ENCODE data around the gene IFNL4. TPM values are rescaled to one million over a fixed set of nuclear protein-coding genes. Genes with fewer than 3 reads are reported as not detected.

IFNL4 gene
- total RNA-seq, 2 experiments from 2014 or later = not detected

DNA sequence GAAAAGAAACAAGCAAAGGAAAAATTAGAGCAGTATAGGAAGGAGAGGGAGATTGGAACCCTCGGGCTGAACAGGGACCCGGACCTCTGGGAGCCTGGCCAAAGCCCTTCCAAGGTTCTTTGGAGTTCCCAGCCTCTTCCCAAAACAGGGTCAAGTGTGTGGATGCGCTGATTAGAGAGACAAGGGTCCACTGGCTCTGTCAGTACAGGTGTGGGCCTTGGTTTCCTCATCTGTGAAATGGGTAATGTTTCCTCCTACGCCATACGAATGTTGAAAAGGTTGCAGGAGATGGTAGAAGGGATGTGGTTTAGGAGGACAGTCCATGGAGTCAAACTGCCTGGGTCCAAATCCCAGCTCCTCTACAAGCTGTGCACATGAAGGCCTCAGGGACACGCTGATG lies 42.5 kb downstream of the IFNL4 start:
- Mint-ChIP-seq H3K9me3 (ENCODE audit: low read depth) (no peaks in the 10 kb centered on the region), H3K36me3 (no peaks in the 10 kb centered on the region), H3K4me3 (no peak overlapping the region), H3K27ac (no peak overlapping the region), H3K27me3 (peaks cover 41% of the 10 kb centered on the region), H3K4me1 (no peaks in the 10 kb centered on the region)
- DNase-seq = no peak
- ATAC-seq = no peak
- CTCF ChIA-PET = interaction anchor here (1.4 to 1.5 kb wide), 2 partner anchors 84 to 130 kb away, joined by 3 to 4 read pairs; partner anchors contain the start of gene GMFG

DNA sequence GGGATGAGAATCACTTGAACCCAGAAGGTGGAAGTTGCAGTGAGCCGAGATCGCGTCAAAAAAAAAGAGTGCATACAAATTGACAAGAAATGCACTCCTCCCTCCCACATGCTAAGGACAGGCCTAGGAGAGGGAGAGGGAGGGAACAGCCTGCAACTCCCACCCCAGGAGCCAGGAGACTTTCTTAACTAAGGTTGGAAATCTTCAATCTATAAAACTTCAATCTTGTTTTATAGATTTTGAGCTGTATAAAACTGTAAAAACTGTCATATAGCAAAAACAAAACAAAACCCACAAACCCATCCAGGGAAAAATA lies 43.2 kb downstream of the IFNL4 start:
- CTCF ChIA-PET = interaction anchor here (1.4 kb wide), 1 partner anchor 130 kb away, joined by 3 read pairs; the partner anchor contains the start of gene GMFG
- Mint-ChIP-seq H3K9me3 (ENCODE audit: low read depth) (no peaks in the 10 kb centered on the region), H3K36me3 (no peaks in the 10 kb centered on the region), H3K4me3 (no peak overlapping the region), H3K27ac (no peak overlapping the region), H3K4me1 (no peaks in the 10 kb centered on the region), H3K27me3 (peaks cover 49% of the 10 kb centered on the region)
- ATAC-seq (no peak), DNase-seq (no peak)

GRCh38 chr19:39203372-39204341 lies 45.0 kb downstream of the IFNL4 start, which contains the start of gene SYCN:
TSS of gene SYCN (minus strand) at chr19:39204263. CDS start at chr19:39204254, 9 bp downstream.
- no peak within 1 kb of the TSS for H3K4me3 Mint-ChIP-seq

DNA sequence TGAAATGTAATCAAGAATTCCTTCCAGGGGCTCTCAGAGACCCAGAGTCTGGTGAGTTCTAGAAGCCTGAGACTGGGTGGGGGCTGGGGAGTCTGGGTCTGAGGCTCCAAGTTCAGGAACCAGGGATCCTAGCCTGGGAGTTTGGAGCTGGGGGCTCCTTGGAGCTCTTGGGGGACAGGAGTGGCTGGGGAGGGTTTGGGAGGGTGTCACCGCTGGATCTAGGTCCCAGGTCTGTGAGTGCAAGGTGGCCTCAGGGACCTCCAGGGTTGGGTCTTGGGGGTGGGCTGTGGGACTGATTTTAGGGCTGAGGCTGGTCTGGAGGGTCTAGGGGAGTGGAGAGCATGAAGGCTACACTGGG lies 45.7 kb downstream of the IFNL4 start:
- Mint-ChIP-seq H3K27me3 (peaks cover 65% of the 10 kb centered on the region), H3K9me3 (ENCODE audit: low read depth) (no peaks in the 10 kb centered on the region), H3K4me1 (no peaks in the 10 kb centered on the region), H3K27ac (no peak overlapping the region), H3K36me3 (no peaks in the 10 kb centered on the region), H3K4me3 (no peak overlapping the region)
- DNase-seq (no peak), ATAC-seq (no peak)
- CTCF ChIA-PET = no interaction called here

More at GRCh38 chr19:39203372-39204341, 45.0 kb downstream of the IFNL4 start, which contains the start of gene SYCN:
- no peak within 1 kb of the TSS for H3K27ac Mint-ChIP-seq
- H3K27me3 Mint-ChIP-seq = peaks cover 58% of the 10 kb centered on the region
- H3K36me3 Mint-ChIP-seq = no peaks in the 10 kb centered on the region
- ATAC-seq (no peak), DNase-seq (no peak)
- CTCF ChIA-PET = interaction anchor here (0.7 kb wide), 1 partner anchor 152 kb away, joined by 3 read pairs; no protein-coding TSS in a partner anchor
- H3K9me3 Mint-ChIP-seq (ENCODE audit: low read depth) = no peaks in the 10 kb centered on the region
- H3K4me1 Mint-ChIP-seq = no peaks in the 10 kb centered on the region

DNA sequence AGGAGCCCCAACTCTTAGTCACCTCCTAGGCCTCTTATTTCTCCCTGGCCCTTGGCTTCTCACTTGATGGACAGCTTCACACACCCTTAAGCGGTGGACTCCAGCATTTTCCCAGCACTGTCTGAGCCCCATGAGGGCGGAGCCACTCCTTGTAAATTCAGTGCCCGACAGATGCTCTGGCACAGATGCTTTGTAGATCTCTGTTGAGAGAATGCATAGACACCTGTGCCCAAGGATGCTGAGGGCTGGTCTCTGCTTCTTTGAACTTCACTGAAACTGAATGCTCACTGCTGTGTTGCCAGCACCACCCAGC lies 47.9 kb downstream of the IFNL4 start:
- no peaks in the 10 kb centered on the region for H3K9me3 Mint-ChIP-seq (ENCODE audit: low read depth)
- H3K27me3 Mint-ChIP-seq = peaks cover 81% of the 10 kb centered on the region
- no peak overlapping the region for H3K27ac Mint-ChIP-seq
- CTCF ChIA-PET = no interaction called here
- H3K4me1 Mint-ChIP-seq = peaks cover 9% of the 10 kb centered on the region
- ATAC-seq = no peak
- H3K4me3 Mint-ChIP-seq = no peak overlapping the region
- peaks cover 2% of the 10 kb centered on the region for H3K36me3 Mint-ChIP-seq
- DNase-seq = no peak

DNA sequence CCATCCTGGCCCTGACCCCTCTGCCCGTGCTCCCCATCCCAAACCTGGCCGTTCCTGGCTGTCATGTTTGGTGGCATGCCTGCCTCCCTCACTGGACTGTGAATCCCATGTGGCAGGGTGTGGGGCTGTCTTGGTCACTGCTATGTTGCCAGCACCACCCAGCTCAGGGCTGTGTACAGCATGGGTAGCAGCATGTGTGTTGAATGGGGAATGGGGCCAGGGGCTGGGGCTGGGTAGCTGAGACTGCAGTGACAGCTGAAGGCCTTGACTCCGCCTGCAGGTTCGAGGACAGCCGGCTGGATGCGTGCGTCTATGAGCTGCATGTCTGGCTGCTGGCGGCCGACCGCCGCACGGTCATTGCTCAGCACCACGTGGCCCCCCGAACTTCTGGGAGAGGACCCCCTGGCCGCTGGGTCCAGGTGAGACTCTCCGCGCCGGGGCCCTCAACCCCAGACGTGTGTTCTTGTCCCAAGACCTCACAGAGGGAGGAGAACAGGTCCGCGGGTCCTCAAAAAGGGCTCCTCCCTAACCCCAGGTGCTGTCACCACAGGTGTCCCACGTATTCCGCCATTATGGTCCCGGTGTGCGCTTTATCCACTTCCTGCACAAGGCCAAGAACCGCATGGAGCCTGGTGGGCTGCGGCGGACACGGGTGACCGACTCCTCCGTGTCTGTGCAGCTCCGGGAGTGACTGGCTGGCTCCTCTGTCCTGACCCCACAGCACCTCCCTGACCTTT lies 48.4 kb downstream of the IFNL4 start:
- CTCF ChIA-PET = no interaction called here
- no peak overlapping the region for H3K27ac Mint-ChIP-seq
- no peaks in the 10 kb centered on the region for H3K9me3 Mint-ChIP-seq (ENCODE audit: low read depth)
- peaks cover 2% of the 10 kb centered on the region for H3K36me3 Mint-ChIP-seq
- H3K4me3 Mint-ChIP-seq = no peak overlapping the region
- peaks cover 13% of the 10 kb centered on the region for H3K4me1 Mint-ChIP-seq
- no peak for ATAC-seq
- peaks cover 81% of the 10 kb centered on the region for H3K27me3 Mint-ChIP-seq
- no peak for DNase-seq

DNA sequence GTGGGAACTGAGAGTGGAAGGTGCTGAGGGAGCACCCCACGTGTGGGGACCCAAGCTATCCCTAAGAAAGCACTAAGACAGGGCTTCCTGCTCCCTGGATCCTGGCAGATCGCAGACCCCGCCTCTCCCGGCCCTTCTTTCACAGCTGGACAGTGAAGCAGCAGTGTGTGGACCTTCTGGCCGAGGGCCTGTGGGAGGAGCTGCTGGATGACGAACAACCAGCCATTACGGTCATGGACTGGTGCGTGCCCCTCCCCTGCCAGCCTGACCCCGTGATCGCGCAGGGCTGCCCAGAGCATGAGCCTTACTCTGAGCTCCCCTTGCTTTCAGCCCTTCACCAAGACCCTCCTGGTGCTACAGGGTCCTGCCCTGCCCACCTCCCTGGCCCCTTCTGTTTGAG lies 49.6 kb downstream of the IFNL4 start:
- ATAC-seq (no peak), DNase-seq (no peak)
- H3K27me3 Mint-ChIP-seq = peaks cover 78% of the 10 kb centered on the region
- no peak overlapping the region for H3K27ac Mint-ChIP-seq
- CTCF ChIA-PET = interaction anchor here (1.0 to 1.6 kb wide), 2 partner anchors 100 to 129 kb away, joined by 3 read pairs; no protein-coding TSS in a partner anchor
- peaks cover 2% of the 10 kb centered on the region for H3K36me3 Mint-ChIP-seq
- H3K4me1 Mint-ChIP-seq = peaks cover 13% of the 10 kb centered on the region
- no peak overlapping the region for H3K4me3 Mint-ChIP-seq
- no peaks in the 10 kb centered on the region for H3K9me3 Mint-ChIP-seq (ENCODE audit: low read depth)

- H3K36me3 Mint-ChIP-seq = peaks cover 2% of the 10 kb centered on the region
- H3K27ac Mint-ChIP-seq = no peak overlapping the region
- no peak overlapping the region for H3K4me3 Mint-ChIP-seq
- ATAC-seq (no peak), DNase-seq (no peak)
- peaks cover 13% of the 10 kb centered on the region for H3K4me1 Mint-ChIP-seq
- no peaks in the 10 kb centered on the region for H3K9me3 Mint-ChIP-seq (ENCODE audit: low read depth)
- CTCF ChIA-PET = interaction anchor here (1.6 kb wide), 1 partner anchor 102 kb away, joined by 3 read pairs; no protein-coding TSS in a partner anchor
- H3K27me3 Mint-ChIP-seq = peaks cover 76% of the 10 kb centered on the region
Observed at GRCh38 chr19:39197808-39198207, 50.8 kb downstream of the IFNL4 start.

- no peak for DNase-seq
- H3K36me3 Mint-ChIP-seq = peaks cover 2% of the 10 kb centered on the region
- peaks cover 13% of the 10 kb centered on the region for H3K4me1 Mint-ChIP-seq
- H3K9me3 Mint-ChIP-seq (ENCODE audit: low read depth) = no peaks in the 10 kb centered on the region
- CTCF ChIA-PET = no interaction called here
- no peak for ATAC-seq
- no peak within 1 kb of the TSS for H3K4me3 Mint-ChIP-seq
- H3K27me3 Mint-ChIP-seq = peaks cover 72% of the 10 kb centered on the region
- H3K27ac Mint-ChIP-seq = no peak within 1 kb of the TSS
Observed at GRCh38 chr19:39196860-39197562, 51.6 kb downstream of the IFNL4 start, which contains the start of gene NCCRP1. TSS of gene NCCRP1 (plus strand) at chr19:39196964. CDS start at chr19:39196983, 19 bp downstream.

DNA sequence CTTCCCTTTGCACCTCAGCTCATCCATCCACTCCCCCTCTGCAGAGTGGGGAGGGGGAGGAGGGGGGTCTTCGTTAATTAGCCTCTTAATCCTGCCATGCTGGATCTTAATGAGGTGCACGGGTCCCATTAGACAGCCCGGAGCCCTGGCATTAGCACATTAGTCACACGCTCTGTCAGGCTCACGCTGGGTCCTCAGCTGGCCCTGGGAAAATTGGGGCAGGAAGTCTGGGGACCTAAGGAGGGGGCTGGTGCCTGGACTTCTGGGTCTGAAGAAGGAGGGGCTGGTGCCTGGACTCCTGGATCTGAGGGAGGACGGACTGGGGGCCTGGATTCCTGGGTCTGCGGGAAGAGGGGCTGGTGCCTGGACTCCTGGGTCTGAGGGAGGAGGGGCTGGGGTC lies 52.3 kb downstream of the IFNL4 start:
- Mint-ChIP-seq H3K4me1 (peaks cover 13% of the 10 kb centered on the region), H3K9me3 (ENCODE audit: low read depth) (no peaks in the 10 kb centered on the region), H3K27ac (no peak overlapping the region), H3K27me3 (peaks cover 70% of the 10 kb centered on the region), H3K4me3 (no peak overlapping the region), H3K36me3 (peaks cover 2% of the 10 kb centered on the region)
- CTCF ChIA-PET = no interaction called here
- ATAC-seq (no peak), DNase-seq (no peak)

Other genes with a start within 250 kb of the IFNL4 start
- gene FBXO27, start 216.3 kb downstream of the IFNL4 start, total RNA-seq = under 1 TPM in 1 of 2 experiments, not detected in 1; 0.19 TPM
- not detected for gene ACP7, start 164.5 kb downstream of the IFNL4 start, total RNA-seq
- gene PAK4, start 123.1 kb downstream of the IFNL4 start, total RNA-seq = 10 to 100 TPM; 14.6 to 18.4 TPM
- not detected for gene NCCRP1, start 51.9 kb downstream of the IFNL4 start, total RNA-seq
- gene SYCN, start 44.6 kb downstream of the IFNL4 start, total RNA-seq = not detected
- under 1 TPM in 1 of 2 experiments, not detected in 1; 0.42 TPM for gene IFNL3, start 3.9 kb downstream of the IFNL4 start, total RNA-seq
- not detected for gene IFNL2, start 19.5 kb upstream of the IFNL4 start, total RNA-seq
- gene IFNL1, start 47.6 kb upstream of the IFNL4 start, total RNA-seq = under 1 TPM; 0.26 to 0.70 TPM
- 1 to 10 TPM; 4.5 to 8.4 TPM for gene LRFN1, start 72.0 kb upstream of the IFNL4 start, total RNA-seq
- gene GMFG, start 87.2 kb upstream of the IFNL4 start, total RNA-seq = 100 to 1,000 TPM; 472 to 473 TPM
- gene SAMD4B, start 93.6 kb upstream of the IFNL4 start, total RNA-seq = 10 to 100 TPM; 45.7 to 58.5 TPM
- 10 to 100 TPM; 48.9 to 53.8 TPM for gene PAF1, start 142.2 kb upstream of the IFNL4 start, total RNA-seq
- gene MED29, start 142.5 kb upstream of the IFNL4 start, total RNA-seq = 10 to 100 TPM; 31.0 to 31.2 TPM
- gene ZFP36, start 158.0 kb upstream of the IFNL4 start, total RNA-seq = 100 to 1,000 TPM in 1 of 2 experiments, 10 to 100 TPM in 1; 45.1 to 107 TPM
- gene PLEKHG2, start 163.8 kb upstream of the IFNL4 start, total RNA-seq = 10 to 100 TPM; 57.9 to 73.9 TPM
- 1,000 to 10,000 TPM; 1,815 to 2,117 TPM for gene RPS16, start 187.1 kb upstream of the IFNL4 start, total RNA-seq
- 100 to 1,000 TPM; 144 to 181 TPM for gene SUPT5H, start 196.7 kb upstream of the IFNL4 start, total RNA-seq
- gene TIMM50, start 232.0 kb upstream of the IFNL4 start, total RNA-seq = 10 to 100 TPM; 59.6 to 83.9 TPM